ENCODE measurements around the gene SLC7A7. TPM values are rescaled to one million over a fixed set of nuclear protein-coding genes. Genes with fewer than 3 reads are reported as not detected.
"Not testable (repeated sequence)": the region's sequence is repeated elsewhere in the genome, so short reads cannot be mapped to it uniquely, and the experiment has no call there.

SLC7A7 gene
- total and polyA plus RNA-seq, 7 donors: 0.93 to 2.6 (median 1.8) TPM

GRCh38 chr14:22761734-22762133 is 53.5 kb downstream of the SLC7A7 start:
- H3K36me3 ChIP-seq (ENCODE audit: insufficient read depth in 1 of 2, low read depth in 1 of 2): peaks cover 4% of the 10 kb centered on the region in 2 donors
- no peak overlapping the region for H3K4me3 ChIP-seq
- DNase-seq (no peak), ATAC-seq (no peak)
- no peaks in the 10 kb centered on the region for H3K4me1 ChIP-seq
- H3K27me3 ChIP-seq (ENCODE audit: insufficient read depth in 3 of 3, low read length in 2 of 3): no peaks in the 10 kb centered on the region
- no peak for TF ChIP-seq CTCF (IDR thresholded peaks at IDR 0.05)
- WGBS, 3 donors: 93 to 96% (median 94%) methylated on average over 1 of the region's 1 CpG
- peaks cover 9% of the 10 kb centered on the region for H3K9me3 ChIP-seq
- no peak overlapping the region for H3K27ac ChIP-seq
- intact Hi-C loops (cut with DNase I): no loop called here

- H3K36me3 ChIP-seq (ENCODE audit: insufficient read depth in 1 of 2, low read depth in 1 of 2); H3K27me3 ChIP-seq (ENCODE audit: insufficient read depth in 3 of 3, low read length in 2 of 3); H3K4me3 ChIP-seq; intact Hi-C loops (cut with DNase I); DNase-seq; H3K9me3 ChIP-seq; H3K4me1 ChIP-seq; ATAC-seq; H3K27ac ChIP-seq: not testable (repeated sequence)
- 89 to 94% (median 90%) methylated on average over 9 of the region's 10 CpGs for WGBS, 3 donors
Observed at GRCh38 chr14:22757972-22758650, 57.1 kb downstream of the SLC7A7 start.

GRCh38 chr14:22753586-22753985 is 61.6 kb downstream of the SLC7A7 start:
- H3K27me3 ChIP-seq (ENCODE audit: insufficient read depth in 3 of 3, low read length in 2 of 3): peaks cover 0 to 2% (median 0%) of the 10 kb centered on the region in 3 donors
- no peak for DNase-seq
- TF ChIP-seq CTCF (IDR thresholded peaks at IDR 0.05): no peak
- intact Hi-C loops (cut with DNase I): no loop called here
- no peak for ATAC-seq
- H3K9me3 ChIP-seq: no peaks in the 10 kb centered on the region
- H3K36me3 ChIP-seq (ENCODE audit: insufficient read depth in 1 of 2, low read depth in 1 of 2): no peaks in the 10 kb centered on the region
- no peaks in the 10 kb centered on the region for H3K4me1 ChIP-seq
- WGBS, 3 donors: 42 to 64% (median 50%) methylated on average over 6 of the region's 6 CpGs
- no peak overlapping the region for H3K27ac ChIP-seq
- no peak overlapping the region for H3K4me3 ChIP-seq

GRCh38 chr14:22752422-22752821 is 62.8 kb downstream of the SLC7A7 start:
- no peak for TF ChIP-seq CTCF (IDR thresholded peaks at IDR 0.05)
- DNase-seq: no peak
- intact Hi-C loops (cut with DNase I): no loop called here
- no peak overlapping the region for H3K4me3 ChIP-seq
- no peak overlapping the region for H3K27ac ChIP-seq
- no peaks in the 10 kb centered on the region for H3K36me3 ChIP-seq (ENCODE audit: insufficient read depth in 1 of 2, low read depth in 1 of 2)
- H3K27me3 ChIP-seq (ENCODE audit: insufficient read depth in 3 of 3, low read length in 2 of 3): peaks cover 0 to 2% (median 0%) of the 10 kb centered on the region in 3 donors
- H3K9me3 ChIP-seq: no peaks in the 10 kb centered on the region
- no peak for ATAC-seq
- WGBS, 3 donors: 92 to 95% (median 93%) methylated on average over 8 of the region's 8 CpGs
- H3K4me1 ChIP-seq: no peaks in the 10 kb centered on the region

- ATAC-seq (no peak), DNase-seq (no peak)
- no peaks in the 10 kb centered on the region for H3K4me1 ChIP-seq
- peaks cover 0 to 2% (median 0%) of the 10 kb centered on the region in 3 donors for H3K27me3 ChIP-seq (ENCODE audit: insufficient read depth in 3 of 3, low read length in 2 of 3)
- intact Hi-C loops (cut with DNase I): no loop called here
- no peaks in the 10 kb centered on the region for H3K9me3 ChIP-seq
- H3K4me3 ChIP-seq: no peak overlapping the region
- no peaks in the 10 kb centered on the region for H3K36me3 ChIP-seq (ENCODE audit: insufficient read depth in 1 of 2, low read depth in 1 of 2)
- H3K27ac ChIP-seq: no peak overlapping the region
- WGBS, 3 donors: 48 to 61% (median 54%) methylated on average over 4 of the region's 4 CpGs
- TF ChIP-seq CTCF (IDR thresholded peaks at IDR 0.05): no peak
Observed at GRCh38 chr14:22748631-22749068, 66.6 kb downstream of the SLC7A7 start.

Data from psoas muscle (tissue), 8 donors.